ENCODE measurements around the gene CARD10.
A peak's percentile ranks its signal among the peaks of the same experiment; 100 is the strongest.

The CARD10 gene

GRCh38 chr22:37507731-37508130 is 11.5 kb downstream of the CARD10 start:
- no peak for DNase-seq (ENCODE audit: extremely low read depth in 1 of 2, low read depth in 1 of 2)

- no peak for DNase-seq (ENCODE audit: extremely low read depth in 1 of 2, low read depth in 1 of 2)
Observed at GRCh38 chr22:37505989-37506388, 13.2 kb downstream of the CARD10 start.

GRCh38 chr22:37505565-37505964 is 13.7 kb downstream of the CARD10 start:
- no peak for DNase-seq (ENCODE audit: extremely low read depth in 1 of 2, low read depth in 1 of 2)

- no peak for DNase-seq (ENCODE audit: extremely low read depth in 1 of 2, low read depth in 1 of 2)
Observed at GRCh38 chr22:37504964-37505363, 14.3 kb downstream of the CARD10 start.

- DNase-seq (ENCODE audit: extremely low read depth in 1 of 2, low read depth in 1 of 2): no peak
Observed at GRCh38 chr22:37503850-37504249, 15.4 kb downstream of the CARD10 start.

- DNase-seq (ENCODE audit: extremely low read depth in 1 of 2, low read depth in 1 of 2): no peak
Observed at GRCh38 chr22:37503183-37503683, 16.0 kb downstream of the CARD10 start.

- no peak for DNase-seq (ENCODE audit: extremely low read depth in 1 of 2, low read depth in 1 of 2)
Observed at GRCh38 chr22:37502342-37503182, 16.7 kb downstream of the CARD10 start.

- no peak for DNase-seq (ENCODE audit: extremely low read depth in 1 of 2, low read depth in 1 of 2)
Observed at GRCh38 chr22:37501610-37502341, 17.4 kb downstream of the CARD10 start.

GRCh38 chr22:37500745-37501609 is 18.2 kb downstream of the CARD10 start:
- DNase-seq (ENCODE audit: extremely low read depth in 1 of 2, low read depth in 1 of 2): no peak

GRCh38 chr22:37499789-37500540 is 19.2 kb downstream of the CARD10 start:
- no peak for DNase-seq (ENCODE audit: extremely low read depth in 1 of 2, low read depth in 1 of 2)

GRCh38 chr22:37499027-37499707 is 20.0 kb downstream of the CARD10 start:
- DNase-seq (ENCODE audit: extremely low read depth in 1 of 2, low read depth in 1 of 2): no peak

GRCh38 chr22:37498289-37498909 is 20.8 kb downstream of the CARD10 start:
- DNase-seq (ENCODE audit: extremely low read depth in 1 of 2, low read depth in 1 of 2): peak; percentile 27 to 54

- no peak for DNase-seq (ENCODE audit: extremely low read depth in 1 of 2, low read depth in 1 of 2)
Observed at GRCh38 chr22:37497062-37497599, 22.1 kb downstream of the CARD10 start.

- DNase-seq (ENCODE audit: extremely low read depth in 1 of 2, low read depth in 1 of 2): no peak
Observed at GRCh38 chr22:37496651-37497050, 22.6 kb downstream of the CARD10 start.

GRCh38 chr22:37493979-37494378 is 25.2 kb downstream of the CARD10 start:
- no peak for DNase-seq (ENCODE audit: extremely low read depth in 1 of 2, low read depth in 1 of 2)

- DNase-seq (ENCODE audit: extremely low read depth in 1 of 2, low read depth in 1 of 2): peak in 1 of 2 donors; percentile 25
Observed at GRCh38 chr22:37492428-37493344, 26.5 kb downstream of the CARD10 start.

GRCh38 chr22:37491559-37492427 is 27.4 kb downstream of the CARD10 start:
- no peak for DNase-seq (ENCODE audit: extremely low read depth in 1 of 2, low read depth in 1 of 2)
